ENCODE data around the gene SPSB1.

- TF ChIP-seq YY1 (IDR thresholded peaks at IDR 0.05; ENCODE audit: insufficient read depth, insufficient read length) (no peak), SUZ12 (IDR thresholded peaks at IDR 0.05; ENCODE audit: extremely low read depth, insufficient read depth, insufficient read length) (no peak)
Observed at GRCh38 chr1:9347095-9347850, 54.6 kb downstream of the SPSB1 start.

Measured in NT2/D1 (cell line).